ENCODE results near the gene PLA2G15. TPM values are rescaled to one million over a fixed set of nuclear protein-coding genes. Genes with fewer than 3 reads are reported as not detected.
A peak's percentile ranks its signal among the peaks of the same experiment; 100 is the strongest.

Gene PLA2G15
- total and polyA plus RNA-seq, 2 experiments from 2014 or later = 3.1 to 14.8 TPM

DNA sequence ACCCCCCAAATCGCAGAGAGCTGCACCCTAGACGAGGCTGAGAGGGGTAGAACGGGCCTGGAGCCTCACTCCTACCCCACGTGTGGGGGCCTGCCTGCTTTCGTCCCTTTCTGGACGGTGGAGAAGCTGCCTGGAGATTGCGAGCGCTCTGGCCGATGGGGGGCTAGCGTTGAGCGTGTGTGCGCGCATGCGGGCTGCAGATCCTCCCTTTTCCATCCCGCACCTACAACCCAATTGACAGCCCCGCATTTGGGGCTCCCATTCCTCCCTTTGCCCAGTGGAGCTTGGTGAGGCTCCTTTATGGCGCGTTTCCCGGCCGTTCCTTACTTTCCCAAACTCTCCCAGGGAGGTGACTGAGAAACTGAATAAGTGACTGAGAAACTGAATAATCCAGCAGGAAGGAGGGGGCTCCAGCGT is 8.3 kb upstream of the PLA2G15 start:
- TF ChIP-seq EZH2phosphoT487 (IDR thresholded peaks at IDR 0.05; ENCODE audit: unreplicated experiment) = no peak
- TF ChIP-seq, protein P1, sequence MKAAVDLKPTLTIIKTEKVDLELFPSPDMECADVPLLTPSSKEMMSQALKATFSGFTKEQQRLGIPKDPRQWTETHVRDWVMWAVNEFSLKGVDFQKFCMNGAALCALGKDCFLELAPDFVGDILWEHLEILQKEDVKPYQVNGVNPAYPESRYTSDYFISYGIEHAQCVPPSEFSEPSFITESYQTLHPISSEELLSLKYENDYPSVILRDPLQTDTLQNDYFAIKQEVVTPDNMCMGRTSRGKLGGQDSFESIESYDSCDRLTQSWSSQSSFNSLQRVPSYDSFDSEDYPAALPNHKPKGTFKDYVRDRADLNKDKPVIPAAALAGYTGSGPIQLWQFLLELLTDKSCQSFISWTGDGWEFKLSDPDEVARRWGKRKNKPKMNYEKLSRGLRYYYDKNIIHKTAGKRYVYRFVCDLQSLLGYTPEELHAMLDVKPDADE (IDR thresholded peaks at IDR 0.05) = no peak
- TF ChIP-seq CREB1 (CRISPR knock-in tag; IDR thresholded peaks at IDR 0.05; ENCODE audit: low read depth) = no peak
- no peak for TF ChIP-seq STAT1 (IDR thresholded peaks at IDR 0.05; ENCODE audit: unreplicated experiment)
- TF ChIP-seq, protein P2, sequence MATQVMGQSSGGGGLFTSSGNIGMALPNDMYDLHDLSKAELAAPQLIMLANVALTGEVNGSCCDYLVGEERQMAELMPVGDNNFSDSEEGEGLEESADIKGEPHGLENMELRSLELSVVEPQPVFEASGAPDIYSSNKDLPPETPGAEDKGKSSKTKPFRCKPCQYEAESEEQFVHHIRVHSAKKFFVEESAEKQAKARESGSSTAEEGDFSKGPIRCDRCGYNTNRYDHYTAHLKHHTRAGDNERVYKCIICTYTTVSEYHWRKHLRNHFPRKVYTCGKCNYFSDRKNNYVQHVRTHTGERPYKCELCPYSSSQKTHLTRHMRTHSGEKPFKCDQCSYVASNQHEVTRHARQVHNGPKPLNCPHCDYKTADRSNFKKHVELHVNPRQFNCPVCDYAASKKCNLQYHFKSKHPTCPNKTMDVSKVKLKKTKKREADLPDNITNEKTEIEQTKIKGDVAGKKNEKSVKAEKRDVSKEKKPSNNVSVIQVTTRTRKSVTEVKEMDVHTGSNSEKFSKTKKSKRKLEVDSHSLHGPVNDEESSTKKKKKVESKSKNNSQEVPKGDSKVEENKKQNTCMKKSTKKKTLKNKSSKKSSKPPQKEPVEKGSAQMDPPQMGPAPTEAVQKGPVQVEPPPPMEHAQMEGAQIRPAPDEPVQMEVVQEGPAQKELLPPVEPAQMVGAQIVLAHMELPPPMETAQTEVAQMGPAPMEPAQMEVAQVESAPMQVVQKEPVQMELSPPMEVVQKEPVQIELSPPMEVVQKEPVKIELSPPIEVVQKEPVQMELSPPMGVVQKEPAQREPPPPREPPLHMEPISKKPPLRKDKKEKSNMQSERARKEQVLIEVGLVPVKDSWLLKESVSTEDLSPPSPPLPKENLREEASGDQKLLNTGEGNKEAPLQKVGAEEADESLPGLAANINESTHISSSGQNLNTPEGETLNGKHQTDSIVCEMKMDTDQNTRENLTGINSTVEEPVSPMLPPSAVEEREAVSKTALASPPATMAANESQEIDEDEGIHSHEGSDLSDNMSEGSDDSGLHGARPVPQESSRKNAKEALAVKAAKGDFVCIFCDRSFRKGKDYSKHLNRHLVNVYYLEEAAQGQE (IDR thresholded peaks at IDR 0.05; ENCODE audit: unreplicated experiment) = no peak
- TF ChIP-seq JUNB (IDR thresholded peaks at IDR 0.05; ENCODE audit: unreplicated experiment) = no peak
- no peak for TF ChIP-seq ZNF114 (CRISPR knock-in tag; IDR thresholded peaks at IDR 0.05)
- no peak for TF ChIP-seq POLR2AphosphoS5 (IDR thresholded peaks at IDR 0.05; ENCODE audit: low read depth)
- TF ChIP-seq, protein P3, sequence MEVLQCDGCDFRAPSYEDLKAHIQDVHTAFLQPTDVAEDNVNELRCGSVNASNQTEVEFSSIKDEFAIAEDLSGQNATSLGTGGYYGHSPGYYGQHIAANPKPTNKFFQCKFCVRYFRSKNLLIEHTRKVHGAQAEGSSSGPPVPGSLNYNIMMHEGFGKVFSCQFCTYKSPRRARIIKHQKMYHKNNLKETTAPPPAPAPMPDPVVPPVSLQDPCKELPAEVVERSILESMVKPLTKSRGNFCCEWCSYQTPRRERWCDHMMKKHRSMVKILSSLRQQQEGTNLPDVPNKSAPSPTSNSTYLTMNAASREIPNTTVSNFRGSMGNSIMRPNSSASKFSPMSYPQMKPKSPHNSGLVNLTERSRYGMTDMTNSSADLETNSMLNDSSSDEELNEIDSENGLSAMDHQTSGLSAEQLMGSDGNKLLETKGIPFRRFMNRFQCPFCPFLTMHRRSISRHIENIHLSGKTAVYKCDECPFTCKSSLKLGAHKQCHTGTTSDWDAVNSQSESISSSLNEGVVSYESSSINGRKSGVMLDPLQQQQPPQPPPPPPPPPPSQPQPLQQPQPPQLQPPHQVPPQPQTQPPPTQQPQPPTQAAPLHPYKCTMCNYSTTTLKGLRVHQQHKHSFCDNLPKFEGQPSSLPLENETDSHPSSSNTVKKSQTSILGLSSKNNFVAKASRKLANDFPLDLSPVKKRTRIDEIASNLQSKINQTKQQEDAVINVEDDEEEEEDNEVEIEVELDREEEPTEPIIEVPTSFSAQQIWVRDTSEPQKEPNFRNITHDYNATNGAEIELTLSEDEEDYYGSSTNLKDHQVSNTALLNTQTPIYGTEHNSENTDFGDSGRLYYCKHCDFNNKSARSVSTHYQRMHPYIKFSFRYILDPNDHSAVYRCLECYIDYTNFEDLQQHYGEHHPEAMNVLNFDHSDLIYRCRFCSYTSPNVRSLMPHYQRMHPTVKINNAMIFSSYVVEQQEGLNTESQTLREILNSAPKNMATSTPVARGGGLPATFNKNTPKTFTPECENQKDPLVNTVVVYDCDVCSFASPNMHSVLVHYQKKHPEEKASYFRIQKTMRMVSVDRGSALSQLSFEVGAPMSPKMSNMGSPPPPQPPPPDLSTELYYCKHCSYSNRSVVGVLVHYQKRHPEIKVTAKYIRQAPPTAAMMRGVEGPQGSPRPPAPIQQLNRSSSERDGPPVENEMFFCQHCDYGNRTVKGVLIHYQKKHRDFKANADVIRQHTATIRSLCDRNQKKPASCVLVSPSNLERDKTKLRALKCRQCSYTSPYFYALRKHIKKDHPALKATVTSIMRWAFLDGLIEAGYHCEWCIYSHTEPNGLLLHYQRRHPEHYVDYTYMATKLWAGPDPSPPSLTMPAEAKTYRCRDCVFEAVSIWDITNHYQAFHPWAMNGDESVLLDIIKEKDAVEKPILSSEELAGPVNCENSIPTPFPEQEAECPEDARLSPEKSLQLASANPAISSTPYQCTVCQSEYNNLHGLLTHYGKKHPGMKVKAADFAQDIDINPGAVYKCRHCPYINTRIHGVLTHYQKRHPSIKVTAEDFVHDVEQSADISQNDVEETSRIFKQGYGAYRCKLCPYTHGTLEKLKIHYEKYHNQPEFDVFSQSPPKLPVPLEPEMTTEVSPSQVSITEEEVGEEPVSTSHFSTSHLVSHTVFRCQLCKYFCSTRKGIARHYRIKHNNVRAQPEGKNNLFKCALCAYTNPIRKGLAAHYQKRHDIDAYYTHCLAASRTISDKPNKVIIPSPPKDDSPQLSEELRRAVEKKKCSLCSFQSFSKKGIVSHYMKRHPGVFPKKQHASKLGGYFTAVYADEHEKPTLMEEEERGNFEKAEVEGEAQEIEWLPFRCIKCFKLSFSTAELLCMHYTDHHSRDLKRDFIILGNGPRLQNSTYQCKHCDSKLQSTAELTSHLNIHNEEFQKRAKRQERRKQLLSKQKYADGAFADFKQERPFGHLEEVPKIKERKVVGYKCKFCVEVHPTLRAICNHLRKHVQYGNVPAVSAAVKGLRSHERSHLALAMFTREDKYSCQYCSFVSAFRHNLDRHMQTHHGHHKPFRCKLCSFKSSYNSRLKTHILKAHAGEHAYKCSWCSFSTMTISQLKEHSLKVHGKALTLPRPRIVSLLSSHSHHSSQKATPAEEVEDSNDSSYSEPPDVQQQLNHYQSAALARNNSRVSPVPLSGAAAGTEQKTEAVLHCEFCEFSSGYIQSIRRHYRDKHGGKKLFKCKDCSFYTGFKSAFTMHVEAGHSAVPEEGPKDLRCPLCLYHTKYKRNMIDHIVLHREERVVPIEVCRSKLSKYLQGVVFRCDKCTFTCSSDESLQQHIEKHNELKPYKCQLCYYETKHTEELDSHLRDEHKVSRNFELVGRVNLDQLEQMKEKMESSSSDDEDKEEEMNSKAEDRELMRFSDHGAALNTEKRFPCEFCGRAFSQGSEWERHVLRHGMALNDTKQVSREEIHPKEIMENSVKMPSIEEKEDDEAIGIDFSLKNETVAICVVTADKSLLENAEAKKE (CRISPR knock-in tag; IDR thresholded peaks at IDR 0.05) = no peak
- TF ChIP-seq ZNF331 (CRISPR knock-in tag; IDR thresholded peaks at IDR 0.05; ENCODE audit: low read depth) = no peak
- TF ChIP-seq, protein P4, sequence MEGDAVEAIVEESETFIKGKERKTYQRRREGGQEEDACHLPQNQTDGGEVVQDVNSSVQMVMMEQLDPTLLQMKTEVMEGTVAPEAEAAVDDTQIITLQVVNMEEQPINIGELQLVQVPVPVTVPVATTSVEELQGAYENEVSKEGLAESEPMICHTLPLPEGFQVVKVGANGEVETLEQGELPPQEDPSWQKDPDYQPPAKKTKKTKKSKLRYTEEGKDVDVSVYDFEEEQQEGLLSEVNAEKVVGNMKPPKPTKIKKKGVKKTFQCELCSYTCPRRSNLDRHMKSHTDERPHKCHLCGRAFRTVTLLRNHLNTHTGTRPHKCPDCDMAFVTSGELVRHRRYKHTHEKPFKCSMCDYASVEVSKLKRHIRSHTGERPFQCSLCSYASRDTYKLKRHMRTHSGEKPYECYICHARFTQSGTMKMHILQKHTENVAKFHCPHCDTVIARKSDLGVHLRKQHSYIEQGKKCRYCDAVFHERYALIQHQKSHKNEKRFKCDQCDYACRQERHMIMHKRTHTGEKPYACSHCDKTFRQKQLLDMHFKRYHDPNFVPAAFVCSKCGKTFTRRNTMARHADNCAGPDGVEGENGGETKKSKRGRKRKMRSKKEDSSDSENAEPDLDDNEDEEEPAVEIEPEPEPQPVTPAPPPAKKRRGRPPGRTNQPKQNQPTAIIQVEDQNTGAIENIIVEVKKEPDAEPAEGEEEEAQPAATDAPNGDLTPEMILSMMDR (conservative IDR thresholded peaks at IDR 0.05; ENCODE audit: low read depth in 2 of 2) = no peak
- no peak for TF ChIP-seq EZH2 (IDR thresholded peaks at IDR 0.05; ENCODE audit: low read depth, unreplicated experiment)
- TF ChIP-seq NANOG (IDR thresholded peaks at IDR 0.05; ENCODE audit: borderline replicate concordance) = no peak
- Mint-ChIP-seq H3K9me3 (peaks cover 4% of the 10 kb centered on the region), H3K27ac (peak overlapping the region; percentile 97), H3K27me3 (ENCODE audit: insufficient read depth, low read depth, poor library complexity) (peaks cover 24% of the 10 kb centered on the region), H3K36me3 (ENCODE audit: low read depth) (peaks cover 12% of the 10 kb centered on the region), H3K4me3 (peak overlapping the region; percentile 92), H3K4me1 (peaks cover 26% of the 10 kb centered on the region)
- peaks cover 17% of the 10 kb centered on the region for H3K4me1 ChIP-seq (ENCODE audit: insufficient read depth)
- peaks cover 18% of the 10 kb centered on the region for H4K20me1 ChIP-seq (replicated peaks; ENCODE audit: insufficient read depth)
- H3K9me2 ChIP-seq (ENCODE audit: insufficient read depth) = no peaks in the 10 kb centered on the region
- H3K27ac ChIP-seq (ENCODE audit: low read depth) = peak overlapping the region; percentile 99
- H3F3A ChIP-seq (replicated peaks; ENCODE audit: low read depth) = peaks cover 18% of the 10 kb centered on the region
- 0 out of 2 replicates have a peak, but pooled peaks cover 4% of the 10 kb centered on the region for H3K36me3 ChIP-seq (ENCODE audit: insufficient read depth)
- ATAC-seq (peak; percentile 3), DNase-seq (ENCODE audit: low spot score) (peak; percentile 55)
- H3K79me2 ChIP-seq (replicated peaks; ENCODE audit: insufficient read depth) = peaks cover 23% of the 10 kb centered on the region
- H3K27me3 ChIP-seq (ENCODE audit: insufficient read depth) = peaks cover 3% of the 10 kb centered on the region; the same call in 1 of the 2 replicates
- peak overlapping the region; percentile 56; the same call in 1 of the 2 replicates for H2AFZ ChIP-seq
- peak overlapping the region; percentile 99 for H3K4me2 ChIP-seq
- peak overlapping the region; percentile 98 for H3K4me3 ChIP-seq

Data from GM23338 (cell line).